HS-5 (cell line): ENCODE measurements around the gene POLR1F.

Experiments
- DNase-seq: peaks from one replicate; pipeline ENCODE4 v3.0.0-alpha.2; 2012; ENCODE audit warnings: low read depth

The POLR1F gene

DNA sequence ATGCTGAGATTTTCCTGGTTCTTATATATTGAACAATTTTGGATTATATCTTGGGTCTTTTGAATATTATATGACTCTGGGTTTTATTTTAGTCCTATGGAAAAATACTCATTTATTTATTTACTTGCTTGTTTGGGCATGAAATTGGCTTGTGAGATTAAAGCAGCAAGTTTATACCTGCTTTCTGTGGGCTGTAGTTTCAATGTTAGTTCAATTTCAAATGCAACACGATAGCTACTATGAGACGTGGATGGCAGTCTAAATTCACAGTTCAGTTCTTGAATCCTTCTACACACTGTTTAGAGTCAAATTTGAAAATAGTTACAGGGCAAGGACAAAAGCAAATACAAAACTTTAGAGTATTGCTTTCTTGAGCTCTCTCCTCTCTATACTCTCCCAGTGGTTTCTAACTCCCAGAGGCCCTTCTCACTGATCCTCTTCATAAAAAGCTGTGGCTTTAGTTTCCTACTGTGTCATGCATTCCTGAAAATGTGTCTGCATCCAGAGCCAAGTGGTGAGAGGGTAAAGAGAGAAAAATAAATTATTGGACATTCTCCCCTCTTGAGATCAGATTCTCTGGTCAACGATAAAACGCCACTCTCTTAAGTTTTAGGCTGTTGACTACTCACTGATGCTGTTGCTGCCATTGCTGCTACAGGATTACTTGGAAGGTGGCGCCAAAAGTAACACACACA lies 34.4 kb downstream of the POLR1F start:
- DNase-seq: no peak

DNA sequence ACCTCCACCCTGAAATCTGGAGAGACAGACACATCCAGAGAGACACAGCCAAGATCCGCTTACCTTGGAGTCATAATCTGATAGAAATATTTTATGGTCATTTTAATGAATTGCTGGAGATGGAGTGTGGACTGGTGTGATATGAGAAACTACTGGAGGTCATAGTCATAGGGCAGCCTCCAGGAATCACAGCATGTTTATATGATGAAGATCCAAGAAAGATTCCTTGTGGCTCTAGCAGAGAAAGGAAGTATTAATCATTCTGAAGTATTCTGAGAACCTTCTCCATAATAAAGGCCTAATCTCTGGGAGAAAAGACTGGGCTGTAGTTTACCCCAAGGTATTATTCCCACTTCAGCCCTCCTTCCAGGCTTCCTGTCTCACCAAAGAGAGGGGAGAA lies 38.0 kb downstream of the POLR1F start:
- DNase-seq: no peak

GRCh38 chr7:19665399-19666008 lies 43.3 kb downstream of the POLR1F start:
- peak; percentile 26 for DNase-seq

GRCh38 chr7:19663816-19664462 lies 44.9 kb downstream of the POLR1F start:
- DNase-seq: no peak

- DNase-seq: no peak
Measured at GRCh38 chr7:19648791-19649190, 60.0 kb downstream of the POLR1F start.
